Urinary bladder (tissue), 4 donors: ENCODE data around the gene TRIP10. TPM values are rescaled to one million over a fixed set of nuclear protein-coding genes. Genes with fewer than 3 reads are reported as not detected.
A peak's percentile ranks its signal among the peaks of the same experiment; 100 is the strongest.
"Not testable (repeated sequence)": the region's sequence is repeated elsewhere in the genome, so short reads cannot be mapped to it uniquely, and the experiment has no call there.

Experiments used
- DNase-seq: peaks from one replicate; pipeline ENCODE4 v3.0.0-alpha.2; 2015; ENCODE audit errors: extremely low spot score
- H3K27ac ChIP-seq: one replicate; pipeline ENCODE4 v1.5.1; 2013; ENCODE audit warnings: low read depth, mild to moderate bottlenecking, moderate library complexity
- H3K36me3 ChIP-seq: one replicate; pipeline ENCODE4 v1.6.1; 2013; ENCODE audit warnings: mild to moderate bottlenecking, moderate library complexity; ENCODE audit not compliant: insufficient read depth
- H3K4me1 ChIP-seq: one replicate; pipeline ENCODE4 v1.6.1; 2013; ENCODE audit warnings: mild to moderate bottlenecking, moderate library complexity; ENCODE audit not compliant: insufficient read depth
- H3K4me3 ChIP-seq: one replicate; pipeline ENCODE4 v1.5.1; 2013; ENCODE audit warnings: low read depth, low read length
- WGBS: extraction: QIAGEN DNeasy Blood & Tissue Kit; methylation state at CpG from one replicate; pipeline ENCODE4 v1.1.7; 2013; 5-methylcytosine and 5-hydroxymethylcytosine counted together
- polyA plus RNA-seq: library from polyadenylated mRNA; stranded (reverse); fragments of 200-250 nt; gene quantifications from one replicate; pipeline ENCODE4 v1.2.3, GENCODE V29; 2013
- total RNA-seq: library from RNA; depleted of rRNA; stranded (reverse); fragments of >200 nt; gene quantifications from one replicate; pipeline ENCODE4 v1.2.3, GENCODE V29; 2014
- donor health status: healthy with polysubstance abuse.
- donor health status: healthy.

Gene TRIP10
- total and polyA plus RNA-seq, 2 donors: 28.5 to 113 TPM

GRCh38 chr19:6778386-6778785, 38.9 kb downstream of the TRIP10 start:
- Histone ChIP-seq H3K4me1 (no peaks in the 10 kb centered on the region), H3K27ac (no peak overlapping the region), H3K4me3 (no peak overlapping the region), H3K36me3 (no peaks in the 10 kb centered on the region)
- 77% methylated on average over 4 of the region's 4 CpGs for WGBS
- DNase-seq: no peak

GRCh38 chr19:6779206-6779605, 39.7 kb downstream of the TRIP10 start:
- H3K27ac ChIP-seq: no peak overlapping the region
- no peaks in the 10 kb centered on the region for H3K4me1 ChIP-seq
- H3K4me3 ChIP-seq: no peak overlapping the region
- H3K36me3 ChIP-seq: no peaks in the 10 kb centered on the region
- 46% methylated on average over 4 of the region's 4 CpGs for WGBS
- DNase-seq: no peak

GRCh38 chr19:6787393-6787792, 47.9 kb downstream of the TRIP10 start:
- Histone ChIP-seq H3K4me1 (no peaks in the 10 kb centered on the region), H3K36me3 (no peaks in the 10 kb centered on the region), H3K4me3 (no peak overlapping the region), H3K27ac (no peak overlapping the region)
- DNase-seq: no peak
- 83% methylated on average over 4 of the region's 4 CpGs for WGBS

- no peak for DNase-seq
- no peak overlapping the region for H3K27ac ChIP-seq
- 77% methylated on average over 4 of the region's 4 CpGs for WGBS
- no peaks in the 10 kb centered on the region for H3K36me3 ChIP-seq
- no peak overlapping the region for H3K4me3 ChIP-seq
- H3K4me1 ChIP-seq: no peaks in the 10 kb centered on the region
These were observed 49.4 kb downstream of the TRIP10 start for GRCh38 chr19:6788896-6789295.

GRCh38 chr19:6790194-6791128, 51.0 kb downstream of the TRIP10 start:
- Histone ChIP-seq H3K27ac (no peak overlapping the region), H3K4me1 (no peaks in the 10 kb centered on the region), H3K36me3 (no peaks in the 10 kb centered on the region), H3K4me3 (no peak overlapping the region)
- no peak for DNase-seq
- 58% methylated on average over 5 of the region's 5 CpGs for whole genome bisulfite sequencing

- H3K4me3 ChIP-seq: no peak overlapping the region
- WGBS: 62% methylated on average over 6 of the region's 6 CpGs
- no peak overlapping the region for H3K27ac ChIP-seq
- no peak for DNase-seq
- H3K36me3 ChIP-seq: no peaks in the 10 kb centered on the region
- no peaks in the 10 kb centered on the region for H3K4me1 ChIP-seq
These were observed 51.8 kb downstream of the TRIP10 start for GRCh38 chr19:6791237-6791636.

GRCh38 chr19:6793411-6793810, 53.9 kb downstream of the TRIP10 start:
- no peak for DNase-seq
- no peak overlapping the region for H3K27ac ChIP-seq
- 74% methylated on average over 4 of the region's 4 CpGs for WGBS
- H3K4me3 ChIP-seq: no peak overlapping the region
- H3K36me3 ChIP-seq: no peaks in the 10 kb centered on the region
- no peaks in the 10 kb centered on the region for H3K4me1 ChIP-seq

- Histone ChIP-seq H3K4me3 (no peak overlapping the region), H3K4me1 (no peaks in the 10 kb centered on the region), H3K36me3 (no peaks in the 10 kb centered on the region), H3K27ac (no peak overlapping the region)
- DNase-seq: no peak
- WGBS: 87% methylated on average over 5 of the region's 5 CpGs
These were observed 54.5 kb downstream of the TRIP10 start for GRCh38 chr19:6793973-6794372.

GRCh38 chr19:6794686-6795431, 55.4 kb downstream of the TRIP10 start:
- H3K27ac ChIP-seq: no peak overlapping the region
- H3K4me1 ChIP-seq: no peaks in the 10 kb centered on the region
- no peak overlapping the region for H3K4me3 ChIP-seq
- WGBS: 80% methylated on average over 13 of the region's 13 CpGs
- no peak for DNase-seq
- H3K36me3 ChIP-seq: no peaks in the 10 kb centered on the region

- Histone ChIP-seq H3K27ac (no peak overlapping the region), H3K4me1 (no peaks in the 10 kb centered on the region), H3K36me3 (no peaks in the 10 kb centered on the region), H3K4me3 (no peak overlapping the region)
- DNase-seq: no peak
- 90% methylated on average over 4 of the region's 4 CpGs for WGBS
These were observed 56.8 kb downstream of the TRIP10 start for GRCh38 chr19:6796278-6796677.

GRCh38 chr19:6797646-6798045, 58.2 kb downstream of the TRIP10 start:
- WGBS: 85% methylated on average over 9 of the region's 9 CpGs
- Histone ChIP-seq H3K4me3 (no peak overlapping the region), H3K4me1 (no peaks in the 10 kb centered on the region), H3K27ac (no peak overlapping the region), H3K36me3 (no peaks in the 10 kb centered on the region)
- DNase-seq: no peak

GRCh38 chr19:6800160-6800790, 60.8 kb downstream of the TRIP10 start:
- not testable (repeated sequence) for H3K4me3 ChIP-seq, H3K4me1 ChIP-seq, DNase-seq, H3K36me3 ChIP-seq, H3K27ac ChIP-seq
- WGBS: 83% methylated on average over 14 of the region's 14 CpGs

- Histone ChIP-seq H3K27ac (peak overlapping the region; percentile 53), H3K4me3 (no peak overlapping the region)
- 41% methylated on average over 10 of the region's 10 CpGs for WGBS
These were observed 61.6 kb downstream of the TRIP10 start for GRCh38 chr19:6800991-6801484.

More at GRCh38 chr19:6800991-6801484, 61.6 kb downstream of the TRIP10 start:
- no peaks in the 10 kb centered on the region for H3K4me1 ChIP-seq
- no peaks in the 10 kb centered on the region for H3K36me3 ChIP-seq
- DNase-seq: no peak
